AG08396 (cell line): Measurements from ENCODE around the gene GALNT6.

ENCODE experiments used
- DNase-seq: peaks from one replicate; pipeline ENCODE4 v3.0.0; 2012; ENCODE audit warnings: low spot score, mixed read lengths

Gene GALNT6

GRCh38 chr12:51391283-51392123 lies at the start of gene GALNT6:
Gene GALNT6, minus strand, starts transcription at chr12:51391406. Its CDS starts 11,625 bp downstream, at chr12:51379781.
- peak; percentile 65 for DNase-seq

- DNase-seq: no peak
These were observed 48.1 kb upstream of the GALNT6 start for GRCh38 chr12:51439330-51439729.

- no peak for DNase-seq
These were observed 46.2 kb upstream of the GALNT6 start for GRCh38 chr12:51437431-51437830.

GRCh38 chr12:51434305-51434704 lies 43.1 kb upstream of the GALNT6 start:
- DNase-seq: no peak

GRCh38 chr12:51432921-51433320 lies 41.7 kb upstream of the GALNT6 start:
- no peak for DNase-seq

- no peak for DNase-seq
These were observed 39.1 kb upstream of the GALNT6 start for GRCh38 chr12:51430196-51430895.

- no peak for DNase-seq
These were observed 38.5 kb upstream of the GALNT6 start for GRCh38 chr12:51429700-51430099.

GRCh38 chr12:51428256-51428655 lies 37.0 kb upstream of the GALNT6 start:
- DNase-seq: no peak

GRCh38 chr12:51424662-51425539 lies 33.7 kb upstream of the GALNT6 start, which contains the start of gene SLC4A8:
Gene SLC4A8, plus strand, starts transcription at chr12:51424831. Its CDS starts 157 bp downstream, at chr12:51424988.
- peak; percentile 98 for DNase-seq

GRCh38 chr12:51424094-51424661 lies 33.0 kb upstream of the GALNT6 start:
- DNase-seq: no peak

- DNase-seq: peak; percentile 73
These were observed 30.2 kb upstream of the GALNT6 start for GRCh38 chr12:51421266-51421884.

- no peak for DNase-seq
These were observed 28.4 kb upstream of the GALNT6 start for GRCh38 chr12:51419425-51420193.

GRCh38 chr12:51417826-51418225 lies 26.6 kb upstream of the GALNT6 start:
- no peak for DNase-seq

- no peak for DNase-seq
These were observed 24.7 kb upstream of the GALNT6 start for GRCh38 chr12:51415931-51416330.

GRCh38 chr12:51413791-51414190 lies 22.6 kb upstream of the GALNT6 start:
- no peak for DNase-seq

- DNase-seq: no peak
These were observed 21.9 kb upstream of the GALNT6 start for GRCh38 chr12:51413149-51413548.

- DNase-seq: no peak
These were observed 18.6 kb upstream of the GALNT6 start for GRCh38 chr12:51409846-51410245.

GRCh38 chr12:51407604-51408003 lies 16.4 kb upstream of the GALNT6 start:
- DNase-seq: no peak

- DNase-seq: no peak
These were observed 15.7 kb upstream of the GALNT6 start for GRCh38 chr12:51406859-51407258.

GRCh38 chr12:51406290-51406689 lies 15.1 kb upstream of the GALNT6 start:
- DNase-seq: no peak

- no peak for DNase-seq
These were observed 14.6 kb upstream of the GALNT6 start for GRCh38 chr12:51405801-51406207.
